PC-3 (cell line): Measurements from ENCODE around the gene IMPA2. TPM values are rescaled to one million over a fixed set of nuclear protein-coding genes. Genes with fewer than 3 reads are reported as not detected.

ENCODE experiments used
- ATAC-seq: fragments of 200-7000 bp; cut with Tn5 transposase; 2 replicates; pipeline ENCODE4 v1.9.1; 2020; ENCODE audit warnings: mild to moderate bottlenecking, moderate library complexity
- BruUV-seq: library from RNA; stranded (reverse); fragments of 400-500 nt; replicated peaks from 2 replicates; lab custom pipeline; 2021; lab: Mats Ljungman, UMichigan
- CTCF ChIA-PET: fragments of 300-600 bp; sonication (Branson Sonifier 250); formaldehyde crosslinking; loops from one replicate; lab custom pipeline; 2022; ENCODE audit warnings: antibody characterized with exemption; lab: Charles Lee
- POLR2A ChIA-PET: fragments of 300-600 bp; sonication (Branson Sonifier 250); formaldehyde crosslinking; loops from one replicate; lab custom pipeline; 2022; ENCODE audit warnings: antibody characterized with exemption; ENCODE audit not compliant: unreplicated experiment; lab: Charles Lee
- DNase-seq: peaks from one replicate; pipeline ENCODE4 v3.0.0-alpha.2; 2015
- H2AFZ ChIP-seq: fragments of 300-600 bp; sonication (generic); 2 replicates; pipeline ENCODE4 v1.6.0; 2016; ENCODE audit warnings: antibody characterized with exemption, low read length
- H3F3A ChIP-seq: fragments of 300-600 bp; sonication (generic); one replicate; pipeline ENCODE4 v1.6.0; 2017; ENCODE audit warnings: antibody characterized with exemption, low read length, control low read depth, mild to moderate bottlenecking; ENCODE audit not compliant: unreplicated experiment
- H3K27ac ChIP-seq: fragments of 300-600 bp; sonication (generic); 2 replicates; pipeline ENCODE4 v1.5.1; 2016; ENCODE audit warnings: mild to moderate bottlenecking, low read length
- H3K27me3 ChIP-seq: fragments of 300-600 bp; sonication (generic); 2 replicates; pipeline ENCODE4 v1.6.1; 2016; ENCODE audit warnings: low read length, mixed read lengths
- H3K36me3 ChIP-seq: fragments of 300-600 bp; sonication (generic); 2 replicates; pipeline ENCODE4 v1.6.1; 2016; ENCODE audit warnings: low read depth, mixed run types, low read length, mixed read lengths
- H3K4me1 ChIP-seq: fragments of 300-600 bp; sonication (generic); 2 replicates; pipeline ENCODE4 v1.5.1; 2016; ENCODE audit warnings: low read length; ENCODE audit not compliant: insufficient read depth
- H3K4me2 ChIP-seq: fragments of 300-600 bp; sonication (generic); 2 replicates; pipeline ENCODE4 v1.6.0; 2016; ENCODE audit warnings: low read length
- H3K4me3 ChIP-seq: fragments of 300-600 bp; sonication (generic); 2 replicates; pipeline ENCODE4 v1.5.1; 2016; ENCODE audit warnings: mild to moderate bottlenecking, low read length, mixed read lengths
- H3K79me2 ChIP-seq: fragments of 300-600 bp; sonication (generic); 2 replicates; pipeline ENCODE4 v1.6.1; 2017; ENCODE audit warnings: low read length, mixed read lengths
- H3K9ac ChIP-seq: fragments of 300-600 bp; sonication (generic); 2 replicates; pipeline ENCODE4 v1.6.0; 2016; ENCODE audit warnings: mild to moderate bottlenecking, low read length
- H3K9me2 ChIP-seq: fragments of 300-600 bp; sonication (generic); replicated peaks from 2 replicates; pipeline ENCODE4 v1.6.1; 2016; ENCODE audit warnings: mixed run types, low read length, mixed read lengths
- H3K9me3 ChIP-seq: fragments of 300-600 bp; sonication (generic); 2 replicates; pipeline ENCODE4 v1.6.1; 2016; ENCODE audit warnings: low read length, mixed read lengths
- H4K20me1 ChIP-seq: fragments of 300-600 bp; sonication (generic); 2 replicates; pipeline ENCODE4 v1.6.1; 2016; ENCODE audit warnings: low read length, mixed read lengths
- CTCF ChIP-seq: fragments of 300-600 bp; sonication (generic); conservative IDR thresholded peaks from 2 replicates; pipeline ENCODE4 v1.5.1; 2017; ENCODE audit warnings: antibody characterized with exemption, low read depth, mild to moderate bottlenecking, low read length
- EZH2 ChIP-seq: fragments of 300-600 bp; sonication (generic); IDR thresholded peaks from one replicate; pipeline ENCODE4 v1.6.1; 2017; ENCODE audit warnings: antibody characterized with exemption, mild to moderate bottlenecking, low read length; ENCODE audit not compliant: unreplicated experiment
- EZH2phosphoT487 ChIP-seq: fragments of 300-600 bp; sonication (generic); IDR thresholded peaks from 2 replicates; pipeline ENCODE4 v1.6.1; 2018; ENCODE audit warnings: mild to moderate bottlenecking, antibody characterized with exemption, low read length, borderline replicate concordance
- intact Hi-C: fragments of 100-400 bp; cut with micrococcal nuclease; formaldehyde crosslinking; loops from 2 replicates; pipeline ENCODE4 v1.9.0; 2023
- total RNA-seq: library from RNA; depleted of rRNA; stranded (reverse); fragments of >200 nt; gene quantifications from 2 replicates; pipeline ENCODE4 v1.2.3, GENCODE V29; 2014

IMPA2 gene
- total RNA-seq, 1 experiment from 2014 or later: 38.2 TPM

GRCh38 chr18:12026562-12026961, 45.3 kb downstream of the IMPA2 start:
- no TSS peak for BruUV-seq
- ATAC-seq: no peak

GRCh38 chr18:12027046-12027445, 45.7 kb downstream of the IMPA2 start:
- POLR2A ChIA-PET: no interaction called here
- H3K27me3 ChIP-seq: no peaks in the 10 kb centered on the region
- no peaks in the 10 kb centered on the region for H3F3A ChIP-seq
- no peak overlapping the region for H3K9ac ChIP-seq
- no peaks in the 10 kb centered on the region for H3K9me3 ChIP-seq
- BruUV-seq: no TSS peak
- no peak overlapping the region for H3K4me2 ChIP-seq
- H3K4me3 ChIP-seq: no peak overlapping the region
- DNase-seq (no peak), ATAC-seq (no peak)
- H3K27ac ChIP-seq: no peak overlapping the region
- CTCF ChIA-PET: no interaction called here
- H3K4me1 ChIP-seq: no peaks in the 10 kb centered on the region
- TF ChIP-seq CTCF (no peak), EZH2phosphoT487 (no peak), EZH2 (no peak)
- no peak overlapping the region for H2AFZ ChIP-seq
- no peaks in the 10 kb centered on the region for H4K20me1 ChIP-seq
- H3K79me2 ChIP-seq: no peaks in the 10 kb centered on the region
- intact Hi-C loops: no loop called here
- no peaks in the 10 kb centered on the region for H3K9me2 ChIP-seq
- H3K36me3 ChIP-seq: no peaks in the 10 kb centered on the region

More at GRCh38 chr18:12026562-12026961, 45.3 kb downstream of the IMPA2 start:
- no peaks in the 10 kb centered on the region for H3K9me3 ChIP-seq
- DNase-seq: no peak
- H3F3A ChIP-seq: no peaks in the 10 kb centered on the region
- peaks cover 3% of the 10 kb centered on the region; the same call in 1 of the 2 replicates for H3K36me3 ChIP-seq
- H3K4me3 ChIP-seq: no peak overlapping the region
- H3K27me3 ChIP-seq: no peaks in the 10 kb centered on the region
- no peak overlapping the region for H3K27ac ChIP-seq
- H3K79me2 ChIP-seq: no peaks in the 10 kb centered on the region
- no peak overlapping the region for H3K4me2 ChIP-seq
- H3K9me2 ChIP-seq: no peaks in the 10 kb centered on the region
- no peaks in the 10 kb centered on the region for H4K20me1 ChIP-seq
- ChIA-PET CTCF (no interaction called here), POLR2A (no interaction called here)
- H2AFZ ChIP-seq: no peak overlapping the region
- TF ChIP-seq EZH2: no peak
- TF ChIP-seq EZH2phosphoT487: no peak
- no peak for TF ChIP-seq CTCF
- intact Hi-C loops: no loop called here
- no peaks in the 10 kb centered on the region for H3K4me1 ChIP-seq
- no peak overlapping the region for H3K9ac ChIP-seq

DNA sequence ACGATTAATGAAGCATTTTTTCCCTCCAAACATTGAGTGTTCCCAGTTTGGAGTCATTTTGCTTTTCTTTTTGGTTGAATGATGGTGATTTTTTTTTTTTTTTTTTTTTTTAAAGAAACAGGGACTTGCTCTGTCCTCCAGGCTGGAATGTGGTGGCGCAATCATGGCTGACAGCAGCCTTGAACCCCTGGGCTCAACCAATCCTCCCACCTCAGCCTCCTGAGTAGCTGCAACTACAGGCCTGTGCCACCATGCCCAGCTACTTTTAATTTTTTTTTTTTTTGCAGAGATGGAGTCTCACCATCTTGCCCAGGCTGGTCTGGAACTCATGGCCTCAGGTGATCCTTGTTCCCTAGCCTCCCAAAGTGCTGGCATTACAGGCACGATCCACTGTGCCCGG, 46.2 kb downstream of the IMPA2 start:
- no TSS peak for BruUV-seq
- no peak for TF ChIP-seq EZH2
- TF ChIP-seq EZH2phosphoT487: no peak
- no peak for TF ChIP-seq CTCF

More for the DNA sequence above, 46.2 kb downstream of the IMPA2 start:
- ChIA-PET CTCF (no interaction called here), POLR2A (no interaction called here)
- Histone ChIP-seq H3K9me2 (no peaks in the 10 kb centered on the region), H3K4me3 (no peak overlapping the region), H3K9ac (no peak overlapping the region), H3K27me3 (no peaks in the 10 kb centered on the region), H3K4me1 (no peaks in the 10 kb centered on the region), H3K4me2 (no peak overlapping the region), H3K36me3 (no peaks in the 10 kb centered on the region), H4K20me1 (no peaks in the 10 kb centered on the region), H3F3A (no peaks in the 10 kb centered on the region), H3K9me3 (no peaks in the 10 kb centered on the region), H3K27ac (no peak overlapping the region), H2AFZ (no peak overlapping the region), H3K79me2 (no peaks in the 10 kb centered on the region)
- ATAC-seq (no peak), DNase-seq (no peak)
- intact Hi-C loops: no loop called here
